ENCODE data around the gene ACIN1. TPM values are rescaled to one million over a fixed set of nuclear protein-coding genes. Genes with fewer than 3 reads are reported as not detected.

ACIN1 gene
- total and polyA plus RNA-seq, 9 of the 15 experiments (the other 6 are each of a cell fraction or from before 2014, with no cell fraction given): 5.0 to 196 (median 129) TPM

GRCh38 chr14:23120541-23121251 is 25.8 kb upstream of the ACIN1 start (continued):
- TF ChIP-seq, protein P1, sequence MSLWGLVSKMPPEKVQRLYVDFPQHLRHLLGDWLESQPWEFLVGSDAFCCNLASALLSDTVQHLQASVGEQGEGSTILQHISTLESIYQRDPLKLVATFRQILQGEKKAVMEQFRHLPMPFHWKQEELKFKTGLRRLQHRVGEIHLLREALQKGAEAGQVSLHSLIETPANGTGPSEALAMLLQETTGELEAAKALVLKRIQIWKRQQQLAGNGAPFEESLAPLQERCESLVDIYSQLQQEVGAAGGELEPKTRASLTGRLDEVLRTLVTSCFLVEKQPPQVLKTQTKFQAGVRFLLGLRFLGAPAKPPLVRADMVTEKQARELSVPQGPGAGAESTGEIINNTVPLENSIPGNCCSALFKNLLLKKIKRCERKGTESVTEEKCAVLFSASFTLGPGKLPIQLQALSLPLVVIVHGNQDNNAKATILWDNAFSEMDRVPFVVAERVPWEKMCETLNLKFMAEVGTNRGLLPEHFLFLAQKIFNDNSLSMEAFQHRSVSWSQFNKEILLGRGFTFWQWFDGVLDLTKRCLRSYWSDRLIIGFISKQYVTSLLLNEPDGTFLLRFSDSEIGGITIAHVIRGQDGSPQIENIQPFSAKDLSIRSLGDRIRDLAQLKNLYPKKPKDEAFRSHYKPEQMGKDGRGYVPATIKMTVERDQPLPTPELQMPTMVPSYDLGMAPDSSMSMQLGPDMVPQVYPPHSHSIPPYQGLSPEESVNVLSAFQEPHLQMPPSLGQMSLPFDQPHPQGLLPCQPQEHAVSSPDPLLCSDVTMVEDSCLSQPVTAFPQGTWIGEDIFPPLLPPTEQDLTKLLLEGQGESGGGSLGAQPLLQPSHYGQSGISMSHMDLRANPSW (CRISPR knock-in tag; IDR thresholded peaks at IDR 0.05): no peak
- TF ChIP-seq MYBL2 (IDR thresholded peaks at IDR 0.05; ENCODE audit: low read depth): no peak
- no peak for TF ChIP-seq MYBL2 (CRISPR knock-in tag; IDR thresholded peaks at IDR 0.05; ENCODE audit: borderline replicate concordance)
- TF ChIP-seq, protein P2, sequence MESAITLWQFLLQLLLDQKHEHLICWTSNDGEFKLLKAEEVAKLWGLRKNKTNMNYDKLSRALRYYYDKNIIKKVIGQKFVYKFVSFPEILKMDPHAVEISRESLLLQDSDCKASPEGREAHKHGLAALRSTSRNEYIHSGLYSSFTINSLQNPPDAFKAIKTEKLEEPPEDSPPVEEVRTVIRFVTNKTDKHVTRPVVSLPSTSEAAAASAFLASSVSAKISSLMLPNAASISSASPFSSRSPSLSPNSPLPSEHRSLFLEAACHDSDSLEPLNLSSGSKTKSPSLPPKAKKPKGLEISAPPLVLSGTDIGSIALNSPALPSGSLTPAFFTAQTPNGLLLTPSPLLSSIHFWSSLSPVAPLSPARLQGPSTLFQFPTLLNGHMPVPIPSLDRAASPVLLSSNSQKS (CRISPR knock-in tag; IDR thresholded peaks at IDR 0.05): no peak
- TF ChIP-seq, protein P3, sequence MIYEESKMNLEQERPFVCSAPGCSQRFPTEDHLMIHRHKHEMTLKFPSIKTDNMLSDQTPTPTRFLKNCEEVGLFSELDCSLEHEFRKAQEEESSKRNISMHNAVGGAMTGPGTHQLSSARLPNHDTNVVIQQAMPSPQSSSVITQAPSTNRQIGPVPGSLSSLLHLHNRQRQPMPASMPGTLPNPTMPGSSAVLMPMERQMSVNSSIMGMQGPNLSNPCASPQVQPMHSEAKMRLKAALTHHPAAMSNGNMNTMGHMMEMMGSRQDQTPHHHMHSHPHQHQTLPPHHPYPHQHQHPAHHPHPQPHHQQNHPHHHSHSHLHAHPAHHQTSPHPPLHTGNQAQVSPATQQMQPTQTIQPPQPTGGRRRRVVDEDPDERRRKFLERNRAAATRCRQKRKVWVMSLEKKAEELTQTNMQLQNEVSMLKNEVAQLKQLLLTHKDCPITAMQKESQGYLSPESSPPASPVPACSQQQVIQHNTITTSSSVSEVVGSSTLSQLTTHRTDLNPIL (CRISPR knock-in tag; IDR thresholded peaks at IDR 0.05): no peak
- TF ChIP-seq MEF2A (IDR thresholded peaks at IDR 0.05; ENCODE audit: control insufficient read depth, low read depth, low read length): no peak
- peak in 1 of 2 experiments; percentile 92; a peak in 2 of 4 replicates for TF ChIP-seq ARNT (IDR thresholded peaks at IDR 0.05)
- TF ChIP-seq, protein P4, sequence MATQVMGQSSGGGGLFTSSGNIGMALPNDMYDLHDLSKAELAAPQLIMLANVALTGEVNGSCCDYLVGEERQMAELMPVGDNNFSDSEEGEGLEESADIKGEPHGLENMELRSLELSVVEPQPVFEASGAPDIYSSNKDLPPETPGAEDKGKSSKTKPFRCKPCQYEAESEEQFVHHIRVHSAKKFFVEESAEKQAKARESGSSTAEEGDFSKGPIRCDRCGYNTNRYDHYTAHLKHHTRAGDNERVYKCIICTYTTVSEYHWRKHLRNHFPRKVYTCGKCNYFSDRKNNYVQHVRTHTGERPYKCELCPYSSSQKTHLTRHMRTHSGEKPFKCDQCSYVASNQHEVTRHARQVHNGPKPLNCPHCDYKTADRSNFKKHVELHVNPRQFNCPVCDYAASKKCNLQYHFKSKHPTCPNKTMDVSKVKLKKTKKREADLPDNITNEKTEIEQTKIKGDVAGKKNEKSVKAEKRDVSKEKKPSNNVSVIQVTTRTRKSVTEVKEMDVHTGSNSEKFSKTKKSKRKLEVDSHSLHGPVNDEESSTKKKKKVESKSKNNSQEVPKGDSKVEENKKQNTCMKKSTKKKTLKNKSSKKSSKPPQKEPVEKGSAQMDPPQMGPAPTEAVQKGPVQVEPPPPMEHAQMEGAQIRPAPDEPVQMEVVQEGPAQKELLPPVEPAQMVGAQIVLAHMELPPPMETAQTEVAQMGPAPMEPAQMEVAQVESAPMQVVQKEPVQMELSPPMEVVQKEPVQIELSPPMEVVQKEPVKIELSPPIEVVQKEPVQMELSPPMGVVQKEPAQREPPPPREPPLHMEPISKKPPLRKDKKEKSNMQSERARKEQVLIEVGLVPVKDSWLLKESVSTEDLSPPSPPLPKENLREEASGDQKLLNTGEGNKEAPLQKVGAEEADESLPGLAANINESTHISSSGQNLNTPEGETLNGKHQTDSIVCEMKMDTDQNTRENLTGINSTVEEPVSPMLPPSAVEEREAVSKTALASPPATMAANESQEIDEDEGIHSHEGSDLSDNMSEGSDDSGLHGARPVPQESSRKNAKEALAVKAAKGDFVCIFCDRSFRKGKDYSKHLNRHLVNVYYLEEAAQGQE (IDR thresholded peaks at IDR 0.05; ENCODE audit: borderline replicate concordance): peak; percentile 99
- TF ChIP-seq, protein P4 (CRISPR knock-in tag; IDR thresholded peaks at IDR 0.05; ENCODE audit: low read depth): no peak
- no peak for TF ChIP-seq BMI1 (IDR thresholded peaks at IDR 0.05; ENCODE audit: low read length)
- TF ChIP-seq ZSCAN29 (IDR thresholded peaks at IDR 0.05): no peak
- peak; percentile 97 for TF ChIP-seq XRCC5 (IDR thresholded peaks at IDR 0.05; ENCODE audit: low read depth, low read length)
- no peak for TF ChIP-seq NCOA2 (IDR thresholded peaks at IDR 0.05; ENCODE audit: partially characterized antibody in 2 of 2)
- TF ChIP-seq KDM4B (IDR thresholded peaks at IDR 0.05; ENCODE audit: borderline replicate concordance in 2 of 2, low read depth in 1 of 2): no peak

Measured in K562 (cell line).